Calu3 (cell line): ENCODE measurements around the gene NUDT17. TPM values are rescaled to one million over a fixed set of nuclear protein-coding genes. Genes with fewer than 3 reads are reported as not detected.
A peak's percentile ranks its signal among the peaks of the same experiment; 100 is the strongest.

Experiments
- Bru-seq: library from RNA; stranded (reverse); fragments of 400-500 nt; gene quantifications from one replicate; lab custom pipeline; 2021; lab: Mats Ljungman, UMichigan
- BruChase-seq, 2 experiments: library from RNA; stranded (reverse); fragments of 400-500 nt; gene quantifications; one replicate each; lab custom pipeline; 2021; lab: Mats Ljungman, UMichigan
- BruUV-seq: library from RNA; stranded (reverse); fragments of 400-500 nt; replicated peaks from 2 replicates; lab custom pipeline; 2021; lab: Mats Ljungman, UMichigan
- CTCF ChIA-PET: fragments of 300-600 bp; sonication (Branson Sonifier 250); formaldehyde crosslinking; loops from one replicate; lab custom pipeline; 2022; ENCODE audit warnings: antibody characterized with exemption; lab: Charles Lee
- DNase-seq: peaks from one replicate; pipeline ENCODE4 v3.0.0; 2022
- H3K27ac Mint-ChIP-seq: one replicate; pipeline ENCODE4 v1.8.0; 2022; ENCODE audit warnings: mixed read lengths; ENCODE audit not compliant: unreplicated experiment
- H3K27me3 Mint-ChIP-seq: one replicate; pipeline ENCODE4 v1.8.0; 2022; ENCODE audit warnings: mixed read lengths; ENCODE audit not compliant: unreplicated experiment
- H3K36me3 Mint-ChIP-seq: one replicate; pipeline ENCODE4 v1.8.0; 2022; ENCODE audit warnings: mild to moderate bottlenecking, moderate library complexity, mixed read lengths; ENCODE audit not compliant: insufficient read depth, unreplicated experiment
- H3K4me1 Mint-ChIP-seq: one replicate; pipeline ENCODE4 v1.8.0; 2022; ENCODE audit warnings: mild to moderate bottlenecking, low read depth, mixed read lengths; ENCODE audit not compliant: unreplicated experiment
- H3K4me3 Mint-ChIP-seq: one replicate; pipeline ENCODE4 v1.8.0; 2022; ENCODE audit warnings: mild to moderate bottlenecking, low read depth, moderate library complexity, mixed read lengths; ENCODE audit not compliant: unreplicated experiment
- H3K9me3 Mint-ChIP-seq: one replicate; pipeline ENCODE4 v1.8.0; 2022; ENCODE audit warnings: low read depth, mixed read lengths; ENCODE audit not compliant: unreplicated experiment
- CTCF ChIP-seq: fragments of 200-600 bp; IDR thresholded peaks from one replicate; pipeline ENCODE4 v1.8.0; 2022; ENCODE audit warnings: antibody characterized with exemption; ENCODE audit not compliant: unreplicated experiment
- intact Hi-C: fragments of 100-400 bp; cut with micrococcal nuclease; formaldehyde crosslinking; loops from one replicate; pipeline ENCODE4 v1.10.0; 2022; ENCODE audit not compliant: unreplicated experiment
- long read RNA-seq: library from polyadenylated mRNA; stranded (forward); transcript quantifications from one replicate; pipeline ENCODE4 v2.0.0, GENCODE V29; 2022
- total RNA-seq: library from RNA; stranded (reverse); gene quantifications from 2 replicates; pipeline ENCODE4 v1.2.3, GENCODE V29; 2022

The NUDT17 gene
- total RNA-seq: 2.8 and 4.0 TPM in 2 replicates
- Bru-seq, nascent RNA: percentile 37 among the genes with signal in this experiment
- BruChase-seq, experiment 1, labeled RNA remaining after a 6-hour chase: percentile 56 among the genes with signal in this experiment
- percentile 64 among the genes with signal in this experiment for BruChase-seq, experiment 2, labeled RNA remaining after a 2-hour chase
- long read RNA-seq, partial matches to known transcripts: 1 of 10 reads
- long read RNA-seq, other reads (novel, unspliced or antisense): 9 of 10 reads

- H3K27me3 Mint-ChIP-seq: no peaks in the 10 kb centered on the region
- CTCF ChIA-PET: interaction anchor here (0.6 to 3.2 kb wide), 27 partner anchors 13 to 206 kb away, joined by 3 to 51 read pairs (median 4); partner anchors contain the start of genes ANKRD34A, ANKRD35, HJV and ITGA10
- intact Hi-C loops: loop anchor here (1.0 to 2.0 kb wide), 3 partner anchors 46 to 165 kb away; partner anchors contain the start of gene ITGA10
- H3K9me3 Mint-ChIP-seq: no peaks in the 10 kb centered on the region
- TF ChIP-seq CTCF: peak; percentile 92
- peaks cover 10% of the 10 kb centered on the region for H3K4me1 Mint-ChIP-seq
- no peak within 1 kb of the TSS for H3K4me3 Mint-ChIP-seq
- peaks cover 13% of the 10 kb centered on the region for H3K36me3 Mint-ChIP-seq
- BruUV-seq: TSS peak; percentile 12
- DNase-seq: peak; percentile 87
- H3K27ac Mint-ChIP-seq: no peak within 1 kb of the TSS
Measured at GRCh38 chr1:145845514-145846161, at the start of gene NUDT17. Gene NUDT17 (plus strand): TSS chr1:145845630. CDS start chr1:145845641, 11 bp downstream.

GRCh38 chr1:145796753-145797152 lies 48.7 kb upstream of the NUDT17 start:
- intact Hi-C loops: no loop called here
- no peak for DNase-seq
- Mint-ChIP-seq H3K27ac (no peak overlapping the region), H3K9me3 (peaks cover 10% of the 10 kb centered on the region), H3K36me3 (no peaks in the 10 kb centered on the region), H3K27me3 (no peaks in the 10 kb centered on the region), H3K4me3 (no peak overlapping the region), H3K4me1 (peaks cover 8% of the 10 kb centered on the region)
- no TSS peak for BruUV-seq
- CTCF ChIA-PET: no interaction called here
- TF ChIP-seq CTCF: no peak

GRCh38 chr1:145799806-145800205 lies 45.6 kb upstream of the NUDT17 start:
- CTCF ChIA-PET: no interaction called here
- Mint-ChIP-seq H3K9me3 (peaks cover 10% of the 10 kb centered on the region), H3K4me3 (no peak overlapping the region), H3K27me3 (no peaks in the 10 kb centered on the region), H3K4me1 (no peaks in the 10 kb centered on the region), H3K27ac (no peak overlapping the region), H3K36me3 (no peaks in the 10 kb centered on the region)
- DNase-seq: no peak
- no TSS peak for BruUV-seq
- no peak for TF ChIP-seq CTCF
- intact Hi-C loops: no loop called here

- no peak for TF ChIP-seq CTCF
- H3K27ac Mint-ChIP-seq: no peak overlapping the region
- H3K4me1 Mint-ChIP-seq: no peaks in the 10 kb centered on the region
- intact Hi-C loops: no loop called here
- no peak for DNase-seq
- H3K36me3 Mint-ChIP-seq: no peaks in the 10 kb centered on the region
- no peaks in the 10 kb centered on the region for H3K9me3 Mint-ChIP-seq
- CTCF ChIA-PET: interaction anchor here (0.6 kb wide), 1 partner anchor 71 kb away, joined by 3 read pairs; no protein-coding TSS in a partner anchor
- no TSS peak for BruUV-seq
- no peaks in the 10 kb centered on the region for H3K27me3 Mint-ChIP-seq
- H3K4me3 Mint-ChIP-seq: no peak overlapping the region
Measured at GRCh38 chr1:145804235-145805045, 41.0 kb upstream of the NUDT17 start.
